Naive B cell (primary cell): ENCODE measurements around the gene AIPL1. TPM values are rescaled to one million over a fixed set of nuclear protein-coding genes. Genes with fewer than 3 reads are reported as not detected.
"Not testable (repeated sequence)": the region's sequence is repeated elsewhere in the genome, so short reads cannot be mapped to it uniquely, and the experiment has no call there.

Source experiments
- ATAC-seq, 2 donors: fragments of 150-1000 bp; cut with Tn5 transposase; 2 replicates each; pipeline ENCODE4 v1.10.0; 2021; ENCODE audit warnings: low read depth in 2 of 2, mild to moderate bottlenecking in 2 of 2, moderate library complexity in 2 of 2
- DNase-seq: peaks from one replicate; pipeline ENCODE4 v3.0.0; 2022
- H3K27ac Mint-ChIP-seq, 6 donors: one replicate each; pipeline ENCODE4 v1.8.0; 2020 to 2022; ENCODE audit warnings: mild to moderate bottlenecking in 6 of 6, mixed read lengths in 6 of 6, moderate library complexity in 5 of 6, inconsistent platforms in 2 of 6
- H3K27me3 Mint-ChIP-seq, 3 donors: one replicate each; pipeline ENCODE4 v1.8.0; 2021 to 2022; ENCODE audit warnings: mixed read lengths in 3 of 3, mild to moderate bottlenecking in 1 of 3
- H3K36me3 Mint-ChIP-seq, 2 donors: one replicate each; pipeline ENCODE4 v1.8.0; 2020 to 2022; ENCODE audit warnings: mixed read lengths in 2 of 2, inconsistent platforms in 1 of 2, mild to moderate bottlenecking in 1 of 2
- H3K4me1 Mint-ChIP-seq, 3 donors: one replicate each; pipeline ENCODE4 v1.8.0; 2020 to 2022; ENCODE audit warnings: mixed read lengths in 3 of 3, inconsistent platforms in 1 of 3, mild to moderate bottlenecking in 1 of 3, moderate library complexity in 1 of 3
- H3K4me3 Mint-ChIP-seq, 8 donors: one replicate each; pipeline ENCODE4 v1.8.0; 2020 to 2022; ENCODE audit warnings: mild to moderate bottlenecking in 8 of 8, mixed read lengths in 8 of 8, moderate library complexity in 8 of 8, inconsistent platforms in 2 of 8
- H3K9me3 Mint-ChIP-seq, 7 donors: one replicate each; pipeline ENCODE4 v1.8.0; 2020 to 2022; ENCODE audit warnings: mixed read lengths in 7 of 7, mild to moderate bottlenecking in 5 of 7, inconsistent platforms in 2 of 7, moderate library complexity in 1 of 7
- polyA plus RNA-seq, 6 donors: library from polyadenylated mRNA; unstranded; fragments of 300-500 nt; fragmentation: Illumina TruSeq; gene quantifications; one replicate each; pipeline ENCODE4 v1.2.3, GENCODE V29; 2021; ENCODE audit warnings: low read depth in 6 of 6

Gene AIPL1
- polyA plus RNA-seq = not detected

- DNase-seq (no peak), ATAC-seq (no peak)
- Mint-ChIP-seq H3K27me3 (peaks cover 23 to 49% (median 40%) of the 10 kb centered on the region in 3 donors), H3K27ac (peak within 1 kb of the TSS in 1 of 6 donors; percentile 21), H3K36me3 (peaks cover 0 to under 1% of the 10 kb centered on the region in 2 donors), H3K9me3 (peaks cover 0 to 14% (median 8%) of the 10 kb centered on the region in 7 donors), H3K4me1 (peaks cover 0 to 5% (median 4%) of the 10 kb centered on the region in 3 donors), H3K4me3 (no peak within 1 kb of the TSS)
These were observed at the start of gene AIPL1 for GRCh38 chr17:6435051-6435450. AIPL1 (minus strand) TSS chr17:6435121; CDS start chr17:6435104, 17 bp downstream.

- no peak for ATAC-seq
- Mint-ChIP-seq H3K9me3 (no peaks in the 10 kb centered on the region), H3K27ac (no peak overlapping the region), H3K36me3 (no peaks in the 10 kb centered on the region), H3K4me1 (no peaks in the 10 kb centered on the region), H3K27me3 (peaks cover 5 to 57% (median 54%) of the 10 kb centered on the region in 3 donors), H3K4me3 (no peak overlapping the region)
- no peak for DNase-seq
These were observed 48.6 kb upstream of the AIPL1 start for GRCh38 chr17:6483507-6483906.

DNA sequence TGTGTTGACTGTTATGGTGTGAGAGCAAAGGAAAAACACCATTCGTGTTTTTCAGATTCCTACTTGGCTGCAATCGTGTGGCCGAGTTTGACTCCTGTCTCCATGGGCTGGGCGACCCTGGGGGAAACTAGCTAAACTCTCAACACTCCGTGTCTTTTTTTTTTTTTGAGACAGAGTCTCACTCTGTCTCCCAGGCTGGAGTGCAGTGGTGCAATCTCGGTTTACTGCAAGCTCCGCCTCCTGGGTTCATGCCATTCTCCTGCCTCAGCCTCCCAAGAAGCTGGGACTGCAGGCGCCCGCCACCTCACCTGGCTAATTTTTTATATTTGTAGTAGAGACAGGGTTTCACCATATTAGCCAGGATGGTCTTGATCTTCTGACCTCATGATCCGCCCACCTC lies 47.9 kb upstream of the AIPL1 start:
- H3K4me1 Mint-ChIP-seq, H3K4me3 Mint-ChIP-seq, H3K9me3 Mint-ChIP-seq, DNase-seq, H3K27ac Mint-ChIP-seq, ATAC-seq, H3K36me3 Mint-ChIP-seq: not testable (repeated sequence)
- peaks cover 5 to 50% (median 47%) of the 10 kb centered on the region in 3 donors for H3K27me3 Mint-ChIP-seq

GRCh38 chr17:6482105-6482455 lies 47.2 kb upstream of the AIPL1 start:
- Mint-ChIP-seq H3K27ac (no peak overlapping the region), H3K27me3 (peaks cover 5 to 45% (median 42%) of the 10 kb centered on the region in 3 donors), H3K9me3 (no peaks in the 10 kb centered on the region), H3K36me3 (no peaks in the 10 kb centered on the region), H3K4me1 (no peaks in the 10 kb centered on the region), H3K4me3 (no peak overlapping the region)
- DNase-seq (no peak), ATAC-seq (no peak)

DNA sequence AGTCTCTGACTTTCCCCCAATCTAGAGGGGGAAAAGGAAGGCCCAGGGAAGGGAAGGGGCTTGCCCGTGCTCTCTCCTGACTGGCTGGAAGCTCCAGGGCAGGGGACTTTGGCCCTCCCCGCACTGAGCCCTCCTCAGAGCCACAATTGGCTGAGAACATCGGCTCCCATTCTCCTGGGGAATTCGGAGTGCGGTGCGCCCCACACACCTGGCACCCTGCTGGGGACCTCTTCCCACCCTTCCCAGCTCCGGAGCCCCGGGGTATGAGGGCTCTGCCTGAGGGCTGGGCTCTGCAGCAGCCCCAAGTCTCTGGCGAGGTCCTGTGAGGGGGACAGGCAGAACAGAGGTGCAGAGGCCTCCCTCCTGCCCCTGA lies 45.4 kb upstream of the AIPL1 start:
- ATAC-seq = no peak
- Mint-ChIP-seq H3K27ac (no peak overlapping the region), H3K4me1 (no peaks in the 10 kb centered on the region), H3K4me3 (no peak overlapping the region), H3K9me3 (no peaks in the 10 kb centered on the region), H3K36me3 (no peaks in the 10 kb centered on the region), H3K27me3 (peaks cover 0 to 31% (median 26%) of the 10 kb centered on the region in 3 donors)
- DNase-seq = no peak

DNA sequence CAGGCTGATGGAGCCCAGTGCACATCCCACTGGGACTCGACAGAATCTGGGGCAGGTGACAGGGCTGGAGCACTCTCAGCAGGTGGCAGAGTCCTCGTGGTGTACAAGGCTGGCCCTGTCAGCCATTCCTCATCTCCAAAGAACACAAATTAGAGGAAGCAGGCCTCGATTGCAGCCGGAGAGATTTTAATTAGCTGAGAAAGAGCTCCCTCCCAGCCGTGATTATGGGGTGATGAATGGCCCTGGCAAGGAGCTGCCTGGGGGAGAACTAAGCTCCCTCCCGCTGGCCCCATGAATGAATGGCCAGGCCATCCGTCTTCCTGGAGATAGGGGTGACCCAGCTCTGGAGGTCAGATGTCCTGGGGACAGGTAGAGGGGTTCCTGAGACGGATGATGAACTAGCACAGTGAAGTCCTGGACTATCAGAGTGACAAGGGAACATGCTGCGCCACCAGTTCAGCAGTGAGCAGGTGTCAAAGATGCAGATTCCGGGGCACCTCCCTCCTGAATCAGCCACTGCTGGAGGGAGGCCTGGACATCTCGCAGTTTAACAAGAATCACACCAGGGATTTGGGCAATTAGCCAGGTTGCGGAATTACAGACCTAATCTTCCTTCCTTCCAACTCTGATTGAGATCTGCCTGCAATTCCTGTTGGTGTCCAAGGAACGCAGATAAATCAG lies 44.8 kb upstream of the AIPL1 start:
- Mint-ChIP-seq H3K27ac (no peak overlapping the region), H3K27me3 (peaks cover 0 to 28% (median 26%) of the 10 kb centered on the region in 3 donors), H3K4me3 (no peak overlapping the region), H3K36me3 (no peaks in the 10 kb centered on the region), H3K9me3 (no peaks in the 10 kb centered on the region), H3K4me1 (no peaks in the 10 kb centered on the region)
- ATAC-seq (no peak), DNase-seq (no peak)

DNA sequence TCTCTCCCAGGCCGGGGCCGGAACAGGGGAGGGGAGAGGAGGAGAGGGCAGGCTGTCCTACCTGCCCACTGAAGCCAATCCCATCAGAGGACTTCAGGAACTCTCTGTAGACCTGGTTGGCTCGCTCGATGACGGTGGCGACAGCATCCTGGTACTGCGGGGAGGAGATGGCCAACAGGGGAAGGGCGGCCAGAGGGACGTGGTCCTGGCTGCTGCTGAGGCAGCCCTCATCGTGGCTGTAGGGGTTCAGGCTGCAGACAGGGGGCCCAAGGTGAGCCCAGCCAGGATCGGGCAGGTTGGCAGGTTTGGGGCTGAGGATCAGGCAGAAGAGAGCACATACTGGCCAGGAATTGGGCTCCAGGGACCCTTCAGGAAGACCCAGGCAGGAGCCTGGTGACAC lies 43.6 kb upstream of the AIPL1 start:
- ATAC-seq = no peak
- Mint-ChIP-seq H3K36me3 (no peaks in the 10 kb centered on the region), H3K4me3 (no peak overlapping the region), H3K27ac (no peak overlapping the region), H3K9me3 (no peaks in the 10 kb centered on the region), H3K27me3 (peaks cover 0 to 25% (median 19%) of the 10 kb centered on the region in 3 donors), H3K4me1 (no peaks in the 10 kb centered on the region)
- no peak for DNase-seq

DNA sequence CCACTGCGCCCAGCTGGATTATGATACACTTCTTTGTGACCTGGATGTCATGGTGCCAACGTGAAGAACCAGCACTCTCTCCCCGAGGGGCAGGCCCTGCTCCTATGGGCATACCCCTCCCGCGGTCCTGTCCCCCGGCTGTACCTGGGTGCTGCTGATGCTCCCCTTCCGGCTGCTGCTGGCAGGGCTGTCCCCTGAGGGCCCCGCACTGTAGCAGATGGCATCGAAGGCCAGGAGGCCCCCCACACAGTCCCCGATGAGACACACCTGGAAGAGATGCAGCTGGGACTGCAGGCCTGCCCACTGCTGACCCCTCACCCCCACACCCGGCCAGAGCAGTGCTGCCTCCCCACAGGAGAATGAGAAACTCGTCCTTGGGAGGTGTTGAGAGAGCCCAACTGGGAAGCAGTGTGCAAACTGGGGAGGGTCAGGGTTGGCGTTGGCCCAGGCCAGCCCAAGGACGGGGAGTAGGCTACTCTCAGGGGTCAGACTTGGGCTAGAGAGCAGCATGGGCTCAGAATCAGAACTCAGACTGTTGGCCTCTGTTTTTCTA lies 43.0 kb upstream of the AIPL1 start:
- Mint-ChIP-seq H3K27me3 (peaks cover 0 to 21% (median 16%) of the 10 kb centered on the region in 3 donors), H3K4me1 (peaks cover 3 to 6% (median 6%) of the 10 kb centered on the region in 3 donors), H3K27ac (peak overlapping the region in 2 of 6 donors; percentile 12 to 56), H3K36me3 (no peaks in the 10 kb centered on the region), H3K4me3 (no peak overlapping the region), H3K9me3 (no peaks in the 10 kb centered on the region)
- DNase-seq (no peak), ATAC-seq (no peak)

DNA sequence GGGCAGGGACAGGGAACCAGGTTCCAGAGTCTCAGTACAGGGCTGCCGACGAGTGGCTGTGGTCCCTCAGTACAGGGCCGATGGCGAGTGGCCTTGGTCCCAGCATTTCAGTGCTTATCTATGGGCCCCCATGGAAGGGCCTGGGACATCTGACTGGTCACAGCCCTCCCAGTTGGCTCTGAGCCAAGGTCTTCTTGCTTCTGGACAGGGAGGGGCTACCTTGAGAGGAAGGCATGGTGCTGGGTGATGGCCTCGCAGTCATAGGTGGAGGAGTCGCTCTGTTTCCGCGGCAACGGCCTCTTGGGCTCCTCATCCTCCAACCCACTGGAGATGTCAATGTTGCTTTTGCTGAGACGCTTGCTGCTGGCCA lies 41.9 kb upstream of the AIPL1 start:
- H3K9me3 Mint-ChIP-seq = no peaks in the 10 kb centered on the region
- ATAC-seq (no peak), DNase-seq (no peak)
- H3K4me3 Mint-ChIP-seq = no peak overlapping the region
- H3K36me3 Mint-ChIP-seq = no peaks in the 10 kb centered on the region
- H3K27ac Mint-ChIP-seq = no peak overlapping the region
- H3K27me3 Mint-ChIP-seq = peaks cover 0 to 14% (median 9%) of the 10 kb centered on the region in 3 donors
- H3K4me1 Mint-ChIP-seq = peaks cover 3 to 7% (median 6%) of the 10 kb centered on the region in 3 donors

- Mint-ChIP-seq H3K27me3 (peaks cover 0 to 11% (median 4%) of the 10 kb centered on the region in 3 donors), H3K4me3 (no peak overlapping the region), H3K27ac (no peak overlapping the region), H3K4me1 (peaks cover 3 to 7% (median 6%) of the 10 kb centered on the region in 3 donors), H3K36me3 (no peaks in the 10 kb centered on the region), H3K9me3 (no peaks in the 10 kb centered on the region)
- no peak for ATAC-seq
- DNase-seq = no peak
These were observed 41.3 kb upstream of the AIPL1 start for GRCh38 chr17:6476076-6476809.

DNA sequence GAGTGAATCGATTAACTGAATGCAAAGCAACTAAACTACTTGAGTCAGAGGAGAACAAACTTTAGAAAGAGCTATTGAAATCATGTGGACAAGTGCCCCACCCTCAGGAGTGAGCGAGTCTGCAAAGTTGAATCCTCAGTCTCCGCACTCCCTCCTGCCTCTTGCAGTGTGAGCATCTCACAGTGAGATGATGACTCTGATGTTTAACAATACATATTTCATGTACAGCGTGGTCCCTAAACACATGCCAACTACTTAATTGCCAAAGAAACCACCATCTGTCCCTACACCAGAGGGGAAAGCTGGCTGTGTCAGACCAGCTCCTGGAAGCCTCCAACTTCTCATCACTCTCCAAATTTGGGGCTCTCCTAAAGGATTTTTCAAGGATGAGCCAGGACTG lies 40.5 kb upstream of the AIPL1 start:
- DNase-seq (no peak), ATAC-seq (no peak)
- Mint-ChIP-seq H3K4me3 (no peak overlapping the region), H3K4me1 (peaks cover 3 to 7% (median 6%) of the 10 kb centered on the region in 3 donors), H3K27ac (no peak overlapping the region), H3K27me3 (peaks cover 0 to 3% (median 0%) of the 10 kb centered on the region in 3 donors), H3K36me3 (no peaks in the 10 kb centered on the region), H3K9me3 (no peaks in the 10 kb centered on the region)

GRCh38 chr17:6474906-6475305 lies 40.0 kb upstream of the AIPL1 start:
- H3K36me3 Mint-ChIP-seq = no peaks in the 10 kb centered on the region
- DNase-seq = no peak
- H3K4me3 Mint-ChIP-seq = no peak overlapping the region

GRCh38 chr17:6474376-6474775 lies 39.5 kb upstream of the AIPL1 start:
- no peak overlapping the region for H3K4me3 Mint-ChIP-seq
- DNase-seq (no peak), ATAC-seq (no peak)
- H3K27me3 Mint-ChIP-seq = peaks cover 0 to 8% (median 1%) of the 10 kb centered on the region in 3 donors
- no peak overlapping the region for H3K27ac Mint-ChIP-seq
- no peaks in the 10 kb centered on the region for H3K36me3 Mint-ChIP-seq
- no peaks in the 10 kb centered on the region for H3K9me3 Mint-ChIP-seq
- H3K4me1 Mint-ChIP-seq = peaks cover 3 to 7% (median 6%) of the 10 kb centered on the region in 3 donors

More at GRCh38 chr17:6474906-6475305, 40.0 kb upstream of the AIPL1 start:
- Mint-ChIP-seq H3K4me1 (peaks cover 3 to 7% (median 6%) of the 10 kb centered on the region in 3 donors), H3K9me3 (no peaks in the 10 kb centered on the region), H3K27ac (no peak overlapping the region), H3K27me3 (peaks cover 0 to 4% (median 0%) of the 10 kb centered on the region in 3 donors)
- no peak for ATAC-seq
